Measurements from ENCODE around the gene PRADC1. TPM values are rescaled to one million over a fixed set of nuclear protein-coding genes. Genes with fewer than 3 reads are reported as not detected.

Gene PRADC1
- total RNA-seq, 2 donors from 2014 or later: 11.7 to 21.4 TPM

DNA sequence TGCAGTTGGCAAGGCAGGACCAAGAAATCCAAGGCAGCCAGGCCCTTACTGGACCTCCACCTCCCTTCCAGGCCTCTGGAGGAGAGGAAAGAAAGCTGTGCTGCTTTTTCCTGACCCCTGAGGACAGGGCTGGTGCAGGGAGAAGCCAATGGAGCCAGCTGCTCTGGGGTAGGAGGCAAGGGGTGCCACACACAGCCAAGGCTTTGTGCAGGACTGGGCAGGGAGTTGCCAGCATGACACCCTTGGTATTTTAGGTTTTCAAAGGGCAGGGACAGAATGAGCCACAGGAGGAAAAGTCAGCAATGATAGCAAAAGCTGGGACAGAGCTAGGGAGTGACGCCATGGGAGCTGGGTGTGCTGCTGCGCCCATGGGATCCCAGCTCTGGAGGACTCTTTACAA lies 24.0 kb upstream of the PRADC1 start:
- 96 to 97% methylated on average over 2 of the region's 2 CpGs for WGBS, 2 donors
- Histone ChIP-seq H3K27me3 (no peaks in the 10 kb centered on the region), H3K4me1 (no peaks in the 10 kb centered on the region), H3K36me3 (replicated peaks in 1 of 2; ENCODE audit: insufficient read depth in 1 of 2, low read depth in 2 of 2) (peaks cover 0 to 5% of the 10 kb centered on the region in 2 donors), H3K27ac (no peak overlapping the region), H3K4me3 (no peak overlapping the region), H3K9me3 (no peaks in the 10 kb centered on the region)
- intact Hi-C loops (cut with DNase I): no loop called here
- ATAC-seq: no peak
- DNase-seq: no peak
- TF ChIP-seq, protein P1, sequence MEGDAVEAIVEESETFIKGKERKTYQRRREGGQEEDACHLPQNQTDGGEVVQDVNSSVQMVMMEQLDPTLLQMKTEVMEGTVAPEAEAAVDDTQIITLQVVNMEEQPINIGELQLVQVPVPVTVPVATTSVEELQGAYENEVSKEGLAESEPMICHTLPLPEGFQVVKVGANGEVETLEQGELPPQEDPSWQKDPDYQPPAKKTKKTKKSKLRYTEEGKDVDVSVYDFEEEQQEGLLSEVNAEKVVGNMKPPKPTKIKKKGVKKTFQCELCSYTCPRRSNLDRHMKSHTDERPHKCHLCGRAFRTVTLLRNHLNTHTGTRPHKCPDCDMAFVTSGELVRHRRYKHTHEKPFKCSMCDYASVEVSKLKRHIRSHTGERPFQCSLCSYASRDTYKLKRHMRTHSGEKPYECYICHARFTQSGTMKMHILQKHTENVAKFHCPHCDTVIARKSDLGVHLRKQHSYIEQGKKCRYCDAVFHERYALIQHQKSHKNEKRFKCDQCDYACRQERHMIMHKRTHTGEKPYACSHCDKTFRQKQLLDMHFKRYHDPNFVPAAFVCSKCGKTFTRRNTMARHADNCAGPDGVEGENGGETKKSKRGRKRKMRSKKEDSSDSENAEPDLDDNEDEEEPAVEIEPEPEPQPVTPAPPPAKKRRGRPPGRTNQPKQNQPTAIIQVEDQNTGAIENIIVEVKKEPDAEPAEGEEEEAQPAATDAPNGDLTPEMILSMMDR (IDR thresholded peaks at IDR 0.05): no peak
- no peak for TF ChIP-seq POLR2A (IDR thresholded peaks at IDR 0.05)

DNA sequence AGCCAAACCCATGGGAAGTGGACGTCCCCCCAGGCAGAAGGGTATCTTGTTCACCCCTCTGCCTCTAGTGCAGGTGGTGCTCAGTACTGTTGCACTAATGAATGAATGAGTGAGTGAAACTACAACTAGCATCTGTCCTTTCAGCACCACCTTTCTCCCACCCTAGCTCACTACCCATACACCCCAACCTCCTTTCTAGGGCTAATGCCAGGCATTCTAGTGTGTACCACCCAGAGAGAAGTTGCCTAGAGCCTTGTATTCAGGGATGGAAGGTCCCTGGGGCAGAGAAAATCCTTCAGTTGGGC lies 23.5 kb upstream of the PRADC1 start:
- no peak for TF ChIP-seq POLR2A (IDR thresholded peaks at IDR 0.05)
- TF ChIP-seq, protein P1 (IDR thresholded peaks at IDR 0.05): no peak
- WGBS, 2 donors: 20 to 31% methylated on average over 1 of the region's 1 CpG
- Histone ChIP-seq H3K27ac (no peak overlapping the region), H3K27me3 (no peaks in the 10 kb centered on the region), H3K4me1 (no peaks in the 10 kb centered on the region), H3K4me3 (no peak overlapping the region), H3K9me3 (no peaks in the 10 kb centered on the region), H3K36me3 (replicated peaks in 1 of 2; ENCODE audit: insufficient read depth in 1 of 2, low read depth in 2 of 2) (peaks cover 0 to 5% of the 10 kb centered on the region in 2 donors)
- DNase-seq: no peak
- no peak for ATAC-seq
- intact Hi-C loops (cut with DNase I): no loop called here

DNA sequence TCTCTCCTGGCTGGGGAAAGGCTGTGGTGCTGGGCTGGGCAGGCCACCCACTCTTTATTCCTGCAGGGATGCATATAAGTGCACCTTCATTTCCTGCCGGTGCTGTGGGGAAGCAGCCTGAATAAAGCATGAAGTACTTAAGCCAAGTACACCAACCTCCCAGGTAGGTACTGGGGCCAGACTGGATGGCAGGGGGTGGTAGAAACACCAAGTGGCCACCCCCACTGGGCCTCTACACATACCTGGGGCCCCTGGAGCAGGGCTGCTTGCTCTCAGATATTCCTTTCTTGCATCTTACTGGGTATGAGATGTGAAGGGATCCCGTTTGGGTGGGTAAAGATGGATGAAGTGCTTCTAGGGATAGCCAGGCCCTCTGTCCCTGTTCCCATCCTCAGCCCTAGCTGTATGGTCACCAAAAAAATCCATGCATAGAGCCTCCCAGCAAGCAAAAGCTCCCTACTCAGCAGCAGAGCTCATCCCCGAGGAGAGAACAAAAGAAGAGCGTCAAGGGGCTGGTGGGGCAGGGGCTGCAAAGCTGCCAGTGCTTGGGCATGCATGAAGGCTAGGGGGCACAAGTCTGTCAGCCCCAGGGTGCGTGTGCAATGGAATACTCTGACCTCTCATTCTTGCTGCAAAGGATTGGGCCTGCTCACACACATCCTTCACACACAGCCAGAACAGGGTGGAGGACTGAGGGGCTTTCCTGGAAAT lies 23.0 kb upstream of the PRADC1 start:
- 67 to 69% methylated on average over 5 of the region's 5 CpGs for WGBS, 2 donors
- Histone ChIP-seq H3K36me3 (replicated peaks in 1 of 2; ENCODE audit: insufficient read depth in 1 of 2, low read depth in 2 of 2) (peaks cover 0 to 5% of the 10 kb centered on the region in 2 donors), H3K27me3 (no peaks in the 10 kb centered on the region), H3K9me3 (no peaks in the 10 kb centered on the region), H3K4me1 (peaks cover 1% of the 10 kb centered on the region), H3K27ac (no peak overlapping the region), H3K4me3 (no peak overlapping the region)
- no peak for DNase-seq
- ATAC-seq: no peak
- TF ChIP-seq POLR2A (IDR thresholded peaks at IDR 0.05): no peak
- TF ChIP-seq, protein P1 (IDR thresholded peaks at IDR 0.05): no peak
- intact Hi-C loops (cut with DNase I): no loop called here

DNA sequence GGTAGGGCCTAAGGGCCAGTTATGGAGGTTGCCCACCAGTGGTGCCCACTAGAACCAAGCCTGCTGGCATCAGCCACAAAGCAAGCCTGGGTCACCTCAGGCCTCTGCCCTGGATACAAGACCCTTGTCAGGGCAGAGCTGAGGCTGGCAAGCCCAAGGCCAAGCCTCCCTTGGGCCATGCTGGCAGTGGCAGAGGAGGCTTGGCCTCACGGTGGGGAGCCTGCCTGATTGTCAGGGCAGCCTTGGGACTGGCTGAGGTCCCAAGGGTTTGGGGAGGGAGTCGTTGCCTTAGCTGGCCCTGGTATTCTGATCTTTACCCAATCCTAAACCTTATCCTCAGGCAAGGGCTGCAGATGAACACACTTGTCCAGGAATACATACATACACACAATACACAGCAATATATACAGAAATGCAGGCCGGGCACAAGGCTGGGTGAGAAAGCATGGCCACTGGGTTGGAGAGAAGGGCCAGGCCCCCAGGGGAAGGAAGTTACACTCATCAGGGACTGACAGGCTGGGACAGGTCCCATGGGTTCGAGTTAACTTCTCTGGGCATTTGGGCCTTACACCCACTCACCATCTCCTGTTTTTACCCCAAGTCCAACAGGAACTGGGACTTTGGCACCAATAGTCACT lies 22.1 kb upstream of the PRADC1 start:
- intact Hi-C loops (cut with DNase I): no loop called here
- Histone ChIP-seq H3K27me3 (no peaks in the 10 kb centered on the region), H3K27ac (no peak overlapping the region), H3K4me3 (no peak overlapping the region), H3K4me1 (peaks cover 10% of the 10 kb centered on the region), H3K9me3 (no peaks in the 10 kb centered on the region), H3K36me3 (replicated peaks in 1 of 2; ENCODE audit: insufficient read depth in 1 of 2, low read depth in 2 of 2) (peaks cover 0 to 10% of the 10 kb centered on the region in 2 donors)
- TF ChIP-seq, protein P1 (IDR thresholded peaks at IDR 0.05): no peak
- TF ChIP-seq POLR2A (IDR thresholded peaks at IDR 0.05): no peak
- no peak for ATAC-seq
- DNase-seq: no peak
- WGBS, 2 donors: 53 to 54% methylated on average over 4 of the region's 4 CpGs

Data from body of pancreas (tissue), 4 donors.